Erythroblast (primary cell): ENCODE measurements around the gene DNPH1.

ENCODE experiments used
- GATA1 ChIP-seq: IDR thresholded peaks from 2 replicates; pipeline ENCODE4 v1.6.1; 2011; ENCODE audit warnings: low read depth, mild to moderate bottlenecking, control low read depth, low read length, moderate library complexity
- POLR2A ChIP-seq: IDR thresholded peaks from 2 replicates; pipeline ENCODE4 v1.6.1; 2011; ENCODE audit warnings: mild to moderate bottlenecking, low read length

DNA sequence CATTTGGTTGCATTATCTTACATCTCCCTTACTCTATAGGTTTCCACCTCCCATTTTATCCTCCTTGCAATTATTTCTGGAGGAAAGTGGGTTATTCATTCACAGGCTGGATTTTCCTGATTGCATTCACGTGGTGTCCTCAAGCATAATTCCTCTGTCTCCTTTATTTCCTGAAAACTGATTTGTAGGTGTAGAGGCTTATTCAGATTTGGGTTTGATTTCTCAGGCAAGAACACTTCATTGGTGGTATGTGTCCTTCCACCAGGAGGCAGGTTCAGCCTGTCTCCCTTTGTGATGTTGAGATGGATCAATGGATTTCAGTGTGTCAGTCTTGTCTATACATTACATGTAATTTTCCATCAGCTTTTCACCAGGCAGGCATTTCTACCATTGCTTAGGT is 17.3 kb downstream of the DNPH1 start:
- no peak for TF ChIP-seq POLR2A
- TF ChIP-seq GATA1, result no peak
